ENCODE results near the gene MX1.

DNA sequence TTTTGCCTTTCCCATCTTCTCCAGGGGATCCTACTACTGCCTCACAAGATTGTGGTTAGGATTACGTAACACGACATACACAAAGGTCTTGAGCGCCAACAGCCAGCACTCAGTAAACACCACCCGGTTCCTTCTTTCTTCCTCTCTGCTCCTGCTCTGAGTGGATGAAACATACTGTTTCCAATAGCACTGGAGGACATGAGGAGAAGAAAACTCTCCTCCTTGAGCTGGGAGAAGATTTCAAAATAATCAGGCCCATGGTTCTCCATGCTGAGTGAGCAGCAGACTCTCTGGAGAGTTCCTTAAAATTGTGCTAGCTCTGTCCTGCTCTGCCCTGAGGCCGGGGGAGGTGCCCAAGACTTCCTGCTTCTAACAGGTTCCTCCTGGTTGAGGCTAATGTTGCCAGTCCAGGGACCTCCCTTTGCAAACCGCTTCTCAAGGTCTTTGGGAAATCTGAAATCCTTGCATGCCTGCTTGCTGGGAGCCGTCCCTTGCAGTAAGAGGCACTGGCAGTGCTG is 29.4 kb upstream of the MX1 start:
- TF ChIP-seq MED1 (CRISPR knock-in tag; IDR thresholded peaks at IDR 0.05) (no peak), ZFX (CRISPR knock-in tag; IDR thresholded peaks at IDR 0.05; ENCODE audit: low read depth) (no peak), ZNF24 (IDR thresholded peaks at IDR 0.05) (no peak), KDM1A (CRISPR knock-in tag; IDR thresholded peaks at IDR 0.05) (no peak), MYNN (CRISPR knock-in tag; IDR thresholded peaks at IDR 0.05; ENCODE audit: low read depth) (no peak), BRCA1 (CRISPR knock-in tag; IDR thresholded peaks at IDR 0.05) (no peak), FOXJ3 (CRISPR knock-in tag; IDR thresholded peaks at IDR 0.05; ENCODE audit: borderline replicate concordance) (no peak), ZSCAN12 (CRISPR knock-in tag; IDR thresholded peaks at IDR 0.05) (no peak), EZH2 (conservative IDR thresholded peaks at IDR 0.05; ENCODE audit: low read depth, low read length) (no peak), ZFP37 (CRISPR knock-in tag; IDR thresholded peaks at IDR 0.05; ENCODE audit: borderline replicate concordance) (no peak), TCF7L2 (IDR thresholded peaks at IDR 0.05; ENCODE audit: low read depth, low read length) (no peak), POLR2AphosphoS5 (IDR thresholded peaks at IDR 0.05; ENCODE audit: low read depth, low read length) (no peak), EP300 (IDR thresholded peaks at IDR 0.05; ENCODE audit: low read depth in 2 of 2, low read length in 2 of 2) (no peak), EP300 (CRISPR knock-in tag; IDR thresholded peaks at IDR 0.05; ENCODE audit: borderline replicate concordance) (no peak)

All from HepG2 (cell line).